GM12878 (cell line): ENCODE data around the gene GDAP1L1. TPM values are rescaled to one million over a fixed set of nuclear protein-coding genes. Genes with fewer than 3 reads are reported as not detected.

ENCODE experiments used
- BCL11A ChIP-seq: IDR thresholded peaks from 2 replicates; pipeline ENCODE4 v1.6.1; 2011; ENCODE audit warnings: low read depth, low read length
- CBX5 ChIP-seq: sonication (generic); IDR thresholded peaks from 2 replicates; pipeline ENCODE4 v1.6.1; 2016; ENCODE audit warnings: low read depth, moderate library complexity, mild to moderate bottlenecking, inconsistent platforms
- EZH2 ChIP-seq: IDR thresholded peaks from 2 replicates; pipeline ENCODE4 v1.6.1; 2012; ENCODE audit warnings: low read depth, mild to moderate bottlenecking, control low read depth, inconsistent platforms, low read length, borderline replicate concordance; ENCODE audit not compliant: control insufficient read depth
- MYB ChIP-seq: fragments of 150-350 bp; IDR thresholded peaks from 2 replicates; pipeline ENCODE4 v1.6.1; 2014; ENCODE audit warnings: mild to moderate bottlenecking, low read depth, low read length, borderline replicate concordance
- POLR2AphosphoS5 ChIP-seq: IDR thresholded peaks from 2 replicates; pipeline ENCODE4 v1.6.1; 2011; ENCODE audit warnings: mild to moderate bottlenecking, low read length, inconsistent platforms
- SREBF2 ChIP-seq: IDR thresholded peaks from 2 replicates; pipeline ENCODE4 v1.6.1; 2012; ENCODE audit warnings: mild to moderate bottlenecking, low read length
- SRF ChIP-seq, 2 experiments: IDR thresholded peaks; 2 replicates each; pipeline ENCODE4 v1.6.1; 2011; ENCODE audit warnings: low read depth in 2 of 2, low read length in 2 of 2, mild to moderate bottlenecking in 1 of 2, moderate library complexity in 1 of 2
- SUPT20H ChIP-seq: IDR thresholded peaks from 2 replicates; pipeline ENCODE4 v1.6.1; 2011; ENCODE audit warnings: low read depth, mild to moderate bottlenecking, low read length, moderate library complexity, borderline replicate concordance; ENCODE audit not compliant: control insufficient read depth
- YY1 ChIP-seq: IDR thresholded peaks from 2 replicates; pipeline ENCODE4 v1.6.1; 2011; ENCODE audit warnings: low read depth, mild to moderate bottlenecking, low read length
- ZNF207 ChIP-seq: fragments of 450-650 bp; IDR thresholded peaks from 2 replicates; pipeline ENCODE4 v1.6.1; 2014; ENCODE audit warnings: antibody characterized with exemption, mild to moderate bottlenecking, borderline replicate concordance
- polyA plus RNA-seq, 11 experiments: library from polyadenylated mRNA; depleted of rRNA in 4 of 11; unstranded in 6 of 11; stranded (reverse) in 5 of 11; fragments of >200 nt; fragmentation: Nextera tagmentation in 4 of 11; fragmentation: Illumina TruSeq in 1 of 11; extraction: Ambion mirVana in 4 of 11; extraction: Trizol in 1 of 11; gene quantifications; 1 replicate in 1 of 11; 2 replicates in 10 of 11; pipeline versions ENCODE4 v1.2.1 to v1.2.3, GENCODE V29; 2011 to 2016; ENCODE audit warnings: inconsistent platforms in 2 of 11, missing spikeins in 2 of 11, low read depth in 1 of 11
- total RNA-seq, 4 experiments: library from RNA; depleted of rRNA in 3 of 4; stranded (reverse); fragments of >200 nt in 3 of 4; fragmentation: Illumina TruSeq in 1 of 4; extraction: Trizol in 1 of 4; gene quantifications; 2 replicates each; pipeline versions ENCODE4 v1.2.1 to v1.2.3, GENCODE V29; 2013 to 2021
- TF ChIP-seq, protein P1 (sequence below): fragments of 450-650 bp; IDR thresholded peaks from 2 replicates; pipeline ENCODE4 v1.6.1; 2016; ENCODE audit warnings: mild to moderate bottlenecking, moderate library complexity, borderline replicate concordance

Gene GDAP1L1
- total and polyA plus RNA-seq, 10 of the 15 experiments (the other 5 are each of a cell fraction or from before 2014, with no cell fraction given) = 0.08 to 0.38 TPM; not detected in 8

DNA sequence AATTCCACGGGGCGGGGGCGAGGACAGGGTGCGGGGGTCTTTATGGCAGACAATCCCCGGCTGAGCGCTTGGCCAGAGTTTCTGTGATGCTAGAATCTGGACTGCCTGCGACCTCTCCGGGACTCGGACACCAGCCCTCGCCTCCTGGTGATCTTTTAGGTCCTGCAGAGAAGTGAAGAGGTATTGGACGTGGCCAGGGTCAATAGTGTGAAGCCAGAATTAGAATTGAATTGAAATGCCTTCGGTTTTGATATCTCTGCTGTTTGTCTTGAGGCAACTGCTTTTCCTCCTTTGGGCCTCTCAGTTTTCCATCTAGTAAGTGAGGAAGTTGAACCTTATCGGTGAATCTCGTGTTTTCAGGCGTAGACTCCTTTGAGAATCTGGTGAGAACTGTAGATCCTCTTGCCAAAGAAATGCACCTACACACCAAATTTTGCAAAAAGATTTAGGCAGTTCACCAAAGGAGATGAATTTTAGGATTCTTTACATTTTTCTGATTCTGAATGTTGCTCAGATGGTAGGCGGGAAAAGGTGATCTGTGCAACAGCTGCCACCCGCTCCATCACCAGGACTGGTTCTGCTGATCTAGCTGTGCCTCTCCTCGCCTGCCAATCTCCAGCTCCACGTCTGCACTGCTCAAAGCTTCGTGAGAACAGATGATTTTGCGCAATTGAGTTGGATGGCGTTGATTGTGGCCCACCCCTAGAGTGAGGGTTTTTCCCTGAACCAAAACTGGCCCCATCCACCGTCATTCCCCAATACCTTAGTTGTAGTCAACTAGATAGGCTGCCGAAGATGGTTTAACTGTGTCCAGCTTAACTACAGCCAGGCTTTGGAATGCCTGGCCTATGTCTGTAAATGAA lies 35.7 kb upstream of the GDAP1L1 start (continued):
- TF ChIP-seq SRF (IDR thresholded peaks at IDR 0.05; ENCODE audit: low read depth in 2 of 2, low read length in 2 of 2) (no peak), EZH2 (no peak), MYB (no peak), SUPT20H (no peak), BCL11A (no peak), ZNF207 (0 out of 2 replicates have a peak, but pooled peaks have one; percentile 44), SREBF2 (no peak), CBX5 (no peak), POLR2AphosphoS5 (no peak), YY1 (0 out of 2 replicates have a peak, but pooled peaks have one; percentile 2)
- TF ChIP-seq, protein P1, sequence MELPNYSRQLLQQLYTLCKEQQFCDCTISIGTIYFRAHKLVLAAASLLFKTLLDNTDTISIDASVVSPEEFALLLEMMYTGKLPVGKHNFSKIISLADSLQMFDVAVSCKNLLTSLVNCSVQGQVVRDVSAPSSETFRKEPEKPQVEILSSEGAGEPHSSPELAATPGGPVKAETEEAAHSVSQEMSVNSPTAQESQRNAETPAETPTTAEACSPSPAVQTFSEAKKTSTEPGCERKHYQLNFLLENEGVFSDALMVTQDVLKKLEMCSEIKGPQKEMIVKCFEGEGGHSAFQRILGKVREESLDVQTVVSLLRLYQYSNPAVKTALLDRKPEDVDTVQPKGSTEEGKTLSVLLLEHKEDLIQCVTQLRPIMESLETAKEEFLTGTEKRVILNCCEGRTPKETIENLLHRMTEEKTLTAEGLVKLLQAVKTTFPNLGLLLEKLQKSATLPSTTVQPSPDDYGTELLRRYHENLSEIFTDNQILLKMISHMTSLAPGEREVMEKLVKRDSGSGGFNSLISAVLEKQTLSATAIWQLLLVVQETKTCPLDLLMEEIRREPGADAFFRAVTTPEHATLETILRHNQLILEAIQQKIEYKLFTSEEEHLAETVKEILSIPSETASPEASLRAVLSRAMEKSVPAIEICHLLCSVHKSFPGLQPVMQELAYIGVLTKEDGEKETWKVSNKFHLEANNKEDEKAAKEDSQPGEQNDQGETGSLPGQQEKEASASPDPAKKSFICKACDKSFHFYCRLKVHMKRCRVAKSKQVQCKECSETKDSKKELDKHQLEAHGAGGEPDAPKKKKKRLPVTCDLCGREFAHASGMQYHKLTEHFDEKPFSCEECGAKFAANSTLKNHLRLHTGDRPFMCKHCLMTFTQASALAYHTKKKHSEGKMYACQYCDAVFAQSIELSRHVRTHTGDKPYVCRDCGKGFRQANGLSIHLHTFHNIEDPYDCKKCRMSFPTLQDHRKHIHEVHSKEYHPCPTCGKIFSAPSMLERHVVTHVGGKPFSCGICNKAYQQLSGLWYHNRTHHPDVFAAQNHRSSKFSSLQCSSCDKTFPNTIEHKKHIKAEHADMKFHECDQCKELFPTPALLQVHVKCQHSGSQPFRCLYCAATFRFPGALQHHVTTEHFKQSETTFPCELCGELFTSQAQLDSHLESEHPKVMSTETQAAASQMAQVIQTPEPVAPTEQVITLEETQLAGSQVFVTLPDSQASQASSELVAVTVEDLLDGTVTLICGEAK = no peak
